Stimulated activated CD4-positive, alpha-beta T cell treated with anti-CD3 and anti-CD28 coated beads, Interleukin-4, amount 100 ng/mL, for 4 hours (primary cell): ENCODE measurements around the gene IGFL1.
"Not testable (repeated sequence)": the region's sequence is repeated elsewhere in the genome, so short reads cannot be mapped to it uniquely, and the experiment has no call there.

ENCODE experiments used
- DNase-seq, 2 experiments: peaks; one replicate each; pipeline ENCODE4 v3.0.0-alpha.2; 2020

The IGFL1 gene

GRCh38 chr19:46202872-46203860 is 26.4 kb upstream of the IGFL1 start:
- DNase-seq, result no peak

DNA sequence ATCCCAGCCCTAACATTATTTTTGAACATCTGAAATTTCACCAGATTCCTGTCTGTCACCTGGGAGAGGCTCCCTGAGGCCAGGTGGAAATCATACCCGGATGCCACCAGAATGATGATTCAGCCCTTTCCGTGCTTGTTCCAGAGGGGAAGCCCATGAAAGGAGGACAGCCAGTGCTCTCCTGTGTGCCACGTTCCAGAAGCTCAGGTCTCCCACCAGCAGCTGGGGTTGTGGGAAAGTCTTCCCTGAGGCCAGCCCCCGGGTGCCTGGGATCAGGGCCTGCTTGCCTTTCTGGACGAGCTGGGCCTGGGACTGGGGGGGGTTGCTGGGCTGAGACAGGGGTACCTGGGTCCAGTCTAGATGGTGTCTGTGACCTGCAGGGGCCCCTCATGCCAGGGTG is 25.5 kb upstream of the IGFL1 start:
- DNase-seq, result no peak

GRCh38 chr19:46205183-46205984 is 24.2 kb upstream of the IGFL1 start:
- DNase-seq, result no peak

- no peak for DNase-seq
Observed at GRCh38 chr19:46206176-46206575, 23.4 kb upstream of the IGFL1 start.

- DNase-seq, result no peak
Observed at GRCh38 chr19:46206682-46207081, 22.9 kb upstream of the IGFL1 start.

- not testable (repeated sequence) for DNase-seq
Observed at GRCh38 chr19:46207858-46208257, 21.7 kb upstream of the IGFL1 start.

GRCh38 chr19:46209051-46209450 is 20.5 kb upstream of the IGFL1 start:
- no peak for DNase-seq

DNA sequence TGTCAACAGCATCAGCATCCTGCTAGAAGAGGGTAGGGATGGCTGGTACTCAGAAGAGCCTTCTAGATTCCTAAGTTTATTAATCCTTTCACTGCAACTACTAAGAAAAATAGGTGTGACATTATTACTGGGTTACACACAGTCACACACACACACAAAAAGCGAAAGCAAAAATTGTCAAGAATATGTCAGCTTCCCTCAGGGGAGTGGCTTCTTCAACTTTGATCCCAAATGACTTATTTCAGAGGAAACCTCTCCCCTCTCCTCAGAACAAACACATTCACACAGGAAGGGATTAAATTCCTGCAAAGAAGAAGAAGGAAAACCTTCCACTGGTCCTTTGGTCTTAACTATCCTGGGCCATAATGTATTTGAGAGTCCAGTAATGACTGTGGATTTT is 20.1 kb upstream of the IGFL1 start:
- DNase-seq, result no peak

DNA sequence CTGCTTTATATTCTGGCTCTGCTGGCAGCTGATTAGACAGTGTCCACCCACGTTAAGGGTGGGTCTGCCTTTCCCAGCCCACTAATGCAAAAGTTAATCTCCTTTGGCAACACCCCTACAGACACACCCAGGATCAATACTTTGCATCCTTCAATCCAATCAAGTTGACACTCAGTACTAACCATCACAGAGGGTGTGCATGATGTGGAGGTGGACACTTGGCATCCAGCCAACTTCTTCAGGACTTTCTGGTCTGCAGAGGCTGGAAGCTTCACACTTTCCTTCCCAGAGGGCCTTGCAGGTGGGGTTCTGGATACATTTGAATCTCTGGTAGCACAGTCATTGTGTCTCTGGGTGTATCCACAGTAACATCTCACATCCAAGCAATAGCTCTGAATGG is 18.9 kb upstream of the IGFL1 start:
- no peak for DNase-seq

DNA sequence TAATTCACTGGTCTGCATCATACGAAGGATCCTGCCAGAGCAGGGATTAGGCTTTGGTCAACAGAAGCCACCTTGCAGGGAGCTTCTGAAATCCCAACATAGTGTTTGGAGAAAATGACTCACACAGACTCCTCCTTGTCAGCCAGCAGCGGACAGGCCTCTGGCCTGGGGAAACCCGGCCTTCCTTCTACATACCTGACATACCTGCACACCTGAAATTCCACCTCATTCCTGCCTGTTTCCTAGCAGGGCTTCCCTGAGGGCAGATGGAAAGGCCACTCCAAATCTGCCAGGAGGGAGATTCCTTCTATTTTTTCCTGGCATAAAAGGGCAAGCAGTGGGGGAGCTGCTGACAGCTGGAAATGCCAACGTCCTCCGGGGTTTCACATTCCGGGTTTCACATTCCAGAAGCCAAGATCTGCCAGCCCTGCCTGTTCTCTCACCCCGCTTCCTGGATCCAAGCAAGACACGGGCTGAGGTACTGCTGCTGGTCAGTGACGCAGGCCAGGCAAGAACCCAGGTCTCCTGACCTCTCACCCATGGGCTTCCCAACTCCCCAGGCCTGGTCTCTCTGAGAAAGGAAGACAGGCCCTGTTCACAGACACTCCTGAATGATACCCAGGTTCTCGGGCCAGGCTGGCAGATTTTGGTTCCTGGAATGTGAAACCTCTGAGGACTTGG is 18.2 kb upstream of the IGFL1 start:
- no peak for DNase-seq

DNA sequence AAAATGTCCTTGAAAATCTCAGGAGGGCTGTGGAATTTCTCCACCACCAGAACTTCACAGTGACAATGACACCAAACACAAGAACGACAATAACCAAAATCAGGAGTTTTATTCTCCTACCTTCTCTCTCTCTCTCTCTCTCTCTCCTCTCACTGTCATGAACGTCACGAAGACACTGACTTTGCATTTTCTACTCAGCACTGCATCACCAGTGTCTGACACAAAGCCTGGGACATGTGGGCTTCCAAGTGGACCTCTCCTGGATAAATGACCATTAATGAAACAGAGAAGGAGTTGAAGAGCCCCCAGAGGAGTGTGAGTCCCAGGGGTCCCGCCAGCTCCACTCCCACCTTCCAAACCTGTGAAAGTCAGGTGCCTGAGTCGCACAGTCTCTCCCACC is 16.9 kb upstream of the IGFL1 start:
- DNase-seq, result not testable (repeated sequence)

GRCh38 chr19:46213156-46213555 is 16.4 kb upstream of the IGFL1 start:
- DNase-seq, result no peak

GRCh38 chr19:46213806-46214205 is 15.7 kb upstream of the IGFL1 start:
- no peak for DNase-seq

DNA sequence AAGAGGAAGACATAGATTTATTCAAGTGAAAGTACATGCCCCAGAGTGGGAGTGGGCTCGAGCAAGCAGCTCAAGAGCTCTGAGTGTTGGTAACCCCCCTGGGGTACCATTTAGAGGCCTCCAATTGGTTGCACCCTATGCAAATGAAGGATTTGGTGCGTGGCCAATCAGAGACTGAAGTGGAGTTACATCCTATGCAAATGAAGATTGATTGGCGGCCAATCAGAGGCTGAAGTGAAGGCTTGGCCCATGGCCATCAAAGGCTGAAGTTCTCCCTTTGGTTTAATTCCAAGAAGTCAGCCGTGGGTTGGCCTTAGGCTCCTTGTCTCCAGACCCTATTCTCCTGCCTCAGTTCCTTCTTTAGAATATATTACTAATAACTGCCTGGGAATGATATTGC is 12.9 kb upstream of the IGFL1 start:
- no peak for DNase-seq

DNA sequence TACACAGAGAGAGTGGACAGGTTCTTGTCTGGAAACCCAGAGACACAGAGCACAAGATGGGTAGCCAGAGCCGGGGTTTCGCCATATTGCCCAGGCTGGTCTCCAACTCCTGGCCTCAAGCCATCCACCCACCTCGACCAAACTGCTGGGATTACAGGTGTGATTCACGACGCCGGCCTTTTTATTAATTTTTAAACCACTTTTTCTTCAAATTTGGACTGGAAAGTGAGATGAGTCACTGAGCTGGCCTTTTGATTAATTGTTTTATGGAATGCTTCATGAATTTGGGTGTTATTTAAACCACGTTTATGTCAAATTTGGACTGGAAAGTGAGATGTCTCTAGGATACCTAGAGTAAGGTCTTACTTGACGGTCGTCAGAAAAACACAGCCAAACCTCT is 12.1 kb upstream of the IGFL1 start:
- DNase-seq, result no peak

GRCh38 chr19:46218160-46218559 is 11.4 kb upstream of the IGFL1 start:
- peak in 1 of 2 experiments; percentile 21 for DNase-seq

DNA sequence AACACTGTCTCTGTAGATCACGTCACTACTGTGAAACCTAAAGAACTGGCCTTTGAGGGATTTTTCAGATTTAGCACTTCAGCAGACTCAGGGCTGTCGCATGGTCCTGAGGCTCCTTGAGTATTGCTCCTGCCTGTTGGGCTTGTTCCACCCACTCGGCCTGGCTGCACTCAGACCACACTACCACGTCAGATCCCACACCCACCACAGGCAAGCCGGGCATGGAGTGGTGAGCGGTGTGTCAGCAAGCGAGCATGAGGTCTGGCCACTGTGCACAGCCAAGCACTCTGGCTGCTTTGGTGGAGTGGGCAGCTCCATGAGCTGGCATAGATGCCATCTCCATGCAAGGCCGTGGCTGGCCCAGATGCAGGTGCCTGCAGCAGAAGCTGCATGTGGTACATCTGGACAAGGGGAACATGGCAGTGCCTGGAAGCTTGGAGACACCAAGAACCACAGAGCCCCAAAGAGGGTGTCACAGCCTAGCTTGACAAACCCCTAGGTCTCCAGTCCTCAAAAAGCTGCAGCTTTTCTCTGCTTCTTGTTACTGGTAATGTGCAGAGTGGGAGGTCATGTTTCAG is 9.4 kb upstream of the IGFL1 start:
- no peak for DNase-seq

DNA sequence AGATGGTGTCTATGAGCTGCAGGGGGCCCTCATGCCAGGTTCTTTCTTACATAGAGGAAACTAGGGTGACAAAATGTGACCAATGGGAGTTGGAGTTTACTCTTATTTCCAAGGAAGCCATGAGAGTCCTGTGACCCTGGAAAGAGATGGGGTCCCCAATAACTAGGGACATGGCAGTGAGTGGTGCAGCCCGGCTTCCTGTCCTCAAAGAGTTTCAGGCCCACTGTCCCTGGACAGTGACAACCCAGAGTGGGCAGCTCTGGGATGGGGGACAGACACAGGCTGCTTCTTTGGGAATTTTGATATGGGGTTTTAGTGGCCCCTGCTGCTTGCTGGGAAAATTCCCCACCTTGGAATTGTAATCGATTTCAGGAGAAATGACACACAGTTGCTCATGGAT is 8.4 kb upstream of the IGFL1 start:
- no peak for DNase-seq

DNA sequence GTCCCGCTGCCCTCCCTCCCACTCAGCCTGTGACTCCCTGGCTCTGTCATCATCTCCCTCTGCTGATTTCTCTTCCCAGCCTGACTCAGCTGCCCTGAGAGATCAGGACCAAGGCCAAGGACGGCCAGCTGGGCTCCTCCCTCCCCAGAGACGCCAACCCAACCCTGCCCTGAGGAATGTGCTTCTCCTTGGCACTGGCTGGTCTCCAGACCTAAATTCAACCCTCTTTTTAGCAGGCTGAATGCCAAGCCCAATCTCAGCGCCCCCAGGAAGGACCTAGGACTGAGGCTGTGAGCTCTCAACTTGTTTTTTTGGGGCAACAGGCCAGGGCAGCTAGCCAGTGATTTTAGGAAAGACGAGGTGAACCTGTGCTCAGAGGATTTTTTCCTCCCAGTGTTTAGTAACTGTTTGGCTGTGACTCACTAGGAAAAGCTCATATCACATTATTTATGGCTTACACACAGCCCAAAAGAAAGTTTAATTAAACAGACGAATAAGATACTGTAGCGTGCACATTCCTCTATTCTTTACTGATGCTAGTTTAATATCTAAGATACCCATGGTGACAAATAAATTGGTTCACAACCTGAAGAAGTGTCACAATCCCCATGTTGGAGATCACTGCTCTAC is 7.4 kb upstream of the IGFL1 start:
- no peak for DNase-seq

GRCh38 chr19:46223787-46224186 is 5.8 kb upstream of the IGFL1 start:
- not testable (repeated sequence) for DNase-seq

DNA sequence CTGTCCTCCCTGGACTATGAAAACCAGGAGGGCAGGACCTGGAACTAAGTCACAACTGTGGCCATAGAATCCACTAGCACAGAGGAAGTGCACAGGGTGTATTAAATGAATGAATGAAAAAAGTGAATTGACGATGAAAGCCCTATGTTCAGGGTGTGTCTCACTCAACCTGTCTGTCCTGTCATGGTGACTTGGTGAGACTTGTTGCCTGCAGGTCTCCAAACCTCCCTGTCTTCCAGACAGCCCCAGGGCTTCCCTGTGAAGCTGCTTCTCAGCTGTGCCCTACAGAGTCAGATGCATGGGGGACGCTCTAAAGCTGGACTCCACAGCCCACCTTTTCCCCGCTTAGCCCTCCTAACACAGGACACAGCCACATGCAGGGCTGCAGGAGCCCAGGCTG is 4.8 kb upstream of the IGFL1 start:
- no peak for DNase-seq

DNA sequence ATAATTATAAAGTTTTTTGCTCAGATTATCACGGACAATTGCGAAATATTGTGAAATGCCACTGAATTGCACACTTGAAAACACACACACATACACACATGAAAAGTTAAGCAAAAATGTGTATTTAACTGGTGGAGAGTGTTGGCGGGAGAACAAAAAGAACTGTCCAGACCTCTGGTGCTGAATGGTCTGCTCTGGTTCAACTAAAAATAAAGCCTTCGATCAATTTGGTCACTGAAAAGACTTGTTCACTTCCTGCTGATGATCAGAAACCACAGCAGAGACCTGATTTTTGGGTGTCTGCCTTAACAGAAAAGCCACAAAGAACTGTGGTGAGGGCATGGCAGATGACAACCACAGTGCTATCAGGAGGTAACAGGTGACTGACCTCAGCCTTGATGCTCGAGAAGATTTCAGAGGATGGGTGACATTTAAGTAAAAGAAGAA is 4.0 kb upstream of the IGFL1 start:
- DNase-seq, result no peak
